ENCODE data around the gene NOPCHAP1.
"Not testable (repeated sequence)": the region's sequence is repeated elsewhere in the genome, so short reads cannot be mapped to it uniquely, and the experiment has no call there.

The NOPCHAP1 gene, protein sequence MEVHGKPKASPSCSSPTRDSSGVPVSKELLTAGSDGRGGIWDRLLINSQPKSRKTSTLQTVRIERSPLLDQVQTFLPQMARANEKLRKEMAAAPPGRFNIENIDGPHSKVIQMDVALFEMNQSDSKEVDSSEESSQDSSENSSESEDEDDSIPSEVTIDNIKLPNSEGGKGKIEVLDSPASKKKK

DNA sequence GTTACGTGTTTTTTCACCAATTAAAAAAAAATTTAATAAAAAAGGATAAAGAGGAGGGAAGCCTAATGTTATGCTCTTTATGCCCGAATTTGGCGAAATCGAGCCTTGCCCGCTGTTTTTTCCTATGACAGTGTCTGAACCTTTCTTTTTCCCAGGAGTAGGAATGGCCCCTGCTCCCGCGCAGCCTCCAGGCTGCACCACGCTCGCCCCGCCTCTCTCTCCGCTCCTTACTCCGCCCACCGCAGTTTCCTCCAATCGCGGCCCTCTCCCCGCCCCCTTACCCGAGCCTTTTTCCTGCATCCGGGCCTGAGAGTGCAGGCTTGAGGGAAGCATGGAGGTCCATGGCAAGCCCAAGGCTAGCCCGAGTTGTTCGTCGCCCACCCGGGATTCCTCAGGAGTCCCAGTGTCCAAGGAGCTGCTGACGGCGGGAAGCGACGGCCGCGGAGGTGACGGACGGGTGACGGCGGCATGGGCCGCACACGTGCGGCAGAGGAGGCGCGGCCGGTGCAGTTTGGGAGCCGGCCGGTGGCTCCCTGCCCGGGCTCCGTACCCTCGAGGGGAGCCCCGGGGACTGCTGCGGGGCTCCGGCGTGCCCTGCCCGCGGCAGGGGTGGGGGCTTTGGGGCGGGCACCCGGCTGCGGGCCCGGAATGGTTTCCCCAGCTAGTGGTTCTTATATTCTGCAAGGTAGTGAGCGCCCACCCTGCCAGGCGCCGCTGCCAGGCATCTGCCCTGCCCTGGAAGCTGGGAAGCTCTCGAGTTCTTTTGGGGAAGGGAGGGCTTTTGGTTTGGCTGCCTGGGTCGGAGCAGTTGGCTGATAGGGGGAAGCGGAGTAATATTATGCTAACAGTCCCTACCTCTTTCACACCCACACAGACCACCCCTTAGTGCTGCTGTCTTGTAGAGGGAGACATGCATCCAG, at the start of gene NOPCHAP1:
Gene NOPCHAP1, plus strand, starts transcription at position 295 of the 920 bp plus-strand sequence. Its CDS starts 37 bp downstream, at position 332.
- peak within 1 kb of the TSS; percentile 82 for H3K27ac ChIP-seq
- peak; percentile 55 for TF ChIP-seq ZFX (IDR thresholded peaks at IDR 0.05)
- no peak for TF ChIP-seq CTCF (conservative IDR thresholded peaks at IDR 0.05)

GRCh38 chr12:104938371-104938770, 47.7 kb upstream of the NOPCHAP1 start:
- TF ChIP-seq ZFX (IDR thresholded peaks at IDR 0.05) (no peak), CTCF (conservative IDR thresholded peaks at IDR 0.05) (no peak)
- no peak overlapping the region for H3K27ac ChIP-seq

GRCh38 chr12:104939089-104939488, 47.0 kb upstream of the NOPCHAP1 start:
- TF ChIP-seq CTCF (conservative IDR thresholded peaks at IDR 0.05) (no peak), ZFX (IDR thresholded peaks at IDR 0.05) (no peak)

GRCh38 chr12:104941454-104941853, 44.7 kb upstream of the NOPCHAP1 start:
- H3K27ac ChIP-seq: no peak overlapping the region
- no peak for TF ChIP-seq ZFX (IDR thresholded peaks at IDR 0.05)
- TF ChIP-seq CTCF (conservative IDR thresholded peaks at IDR 0.05): no peak

More at GRCh38 chr12:104939089-104939488, 47.0 kb upstream of the NOPCHAP1 start:
- no peak overlapping the region for H3K27ac ChIP-seq

DNA sequence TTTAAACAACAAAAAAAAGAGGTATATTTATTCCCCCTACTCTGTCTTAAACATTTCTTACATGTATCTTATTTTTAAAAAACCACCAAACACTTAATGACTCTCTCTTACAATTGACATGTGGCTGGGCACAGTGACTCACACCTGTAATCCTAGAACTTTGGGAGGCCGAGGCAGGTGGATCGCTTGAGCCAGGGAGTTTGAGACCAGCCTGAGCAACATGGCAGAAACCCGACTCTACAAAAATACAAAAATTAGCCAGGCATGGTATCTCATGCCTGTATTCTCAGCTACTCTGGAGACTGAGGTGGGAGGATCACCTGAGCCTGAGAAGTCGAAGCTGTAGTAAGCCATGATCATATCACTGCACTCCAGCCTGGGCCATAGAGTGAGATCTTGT, 44.0 kb upstream of the NOPCHAP1 start:
- H3K27ac ChIP-seq: no peak overlapping the region
- TF ChIP-seq ZFX (IDR thresholded peaks at IDR 0.05): no peak
- no peak for TF ChIP-seq CTCF (conservative IDR thresholded peaks at IDR 0.05)

DNA sequence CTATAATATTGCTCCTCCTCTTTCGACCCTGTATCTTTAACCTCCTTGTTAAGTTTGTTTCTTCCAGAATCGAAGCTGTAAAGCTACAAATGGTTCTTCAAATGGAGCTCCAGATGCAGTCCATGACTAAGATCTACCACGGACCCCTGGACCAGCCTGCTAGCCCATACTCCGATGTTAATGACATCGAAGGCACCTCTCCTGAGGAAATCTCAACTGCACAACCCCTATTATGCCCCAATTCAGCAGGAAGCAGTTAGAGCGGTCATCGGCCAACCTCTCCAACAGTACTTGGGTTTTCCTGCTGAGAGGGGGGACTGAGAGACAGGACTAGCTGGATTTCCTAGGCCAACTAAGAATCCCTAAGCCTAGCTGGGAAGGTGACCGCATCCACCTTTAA, 42.7 kb upstream of the NOPCHAP1 start:
- H3K27ac ChIP-seq: not testable (repeated sequence)

DNA sequence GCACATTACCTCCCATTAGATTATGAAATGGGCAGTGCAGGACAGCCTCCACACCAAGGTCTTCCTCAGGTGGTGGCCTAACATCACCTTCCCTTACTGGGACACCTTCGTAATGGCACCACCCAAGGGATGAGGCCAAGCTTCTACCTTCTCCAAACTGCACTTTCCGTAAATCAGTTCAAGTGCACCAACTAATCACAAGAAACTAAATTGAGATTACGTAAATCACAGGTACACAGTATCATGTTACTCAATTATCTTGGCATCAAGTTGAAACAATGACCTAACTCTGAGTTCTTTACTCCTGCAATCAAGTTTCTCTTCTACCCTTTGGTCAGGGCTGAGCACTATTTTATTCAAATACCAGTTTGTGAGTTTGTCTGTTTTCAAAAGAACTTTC, 41.9 kb upstream of the NOPCHAP1 start:
- no peak overlapping the region for H3K27ac ChIP-seq
- no peak for TF ChIP-seq ZFX (IDR thresholded peaks at IDR 0.05)
- TF ChIP-seq CTCF (conservative IDR thresholded peaks at IDR 0.05): no peak

DNA sequence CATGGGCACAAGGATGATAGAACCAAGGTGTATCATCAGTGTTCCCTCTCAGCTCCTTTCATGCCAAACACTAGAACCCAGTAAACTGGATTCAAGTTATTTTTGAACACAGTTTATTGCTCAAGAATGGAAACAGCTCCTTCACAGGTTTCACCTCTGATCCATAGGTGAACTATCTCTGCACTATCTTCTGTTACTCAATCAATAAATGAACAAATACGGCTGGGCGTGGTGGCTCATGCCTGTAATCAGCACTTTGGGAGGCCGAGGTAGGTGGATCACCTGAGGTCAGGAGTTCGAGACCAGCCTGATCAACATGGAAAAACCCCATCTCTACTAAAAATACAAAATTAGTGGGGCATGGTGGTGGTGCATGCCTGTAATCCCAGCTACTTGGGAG, 37.4 kb upstream of the NOPCHAP1 start:
- H3K27ac ChIP-seq: not testable (repeated sequence)
